ENCODE results near the gene PDE6B.

DNA sequence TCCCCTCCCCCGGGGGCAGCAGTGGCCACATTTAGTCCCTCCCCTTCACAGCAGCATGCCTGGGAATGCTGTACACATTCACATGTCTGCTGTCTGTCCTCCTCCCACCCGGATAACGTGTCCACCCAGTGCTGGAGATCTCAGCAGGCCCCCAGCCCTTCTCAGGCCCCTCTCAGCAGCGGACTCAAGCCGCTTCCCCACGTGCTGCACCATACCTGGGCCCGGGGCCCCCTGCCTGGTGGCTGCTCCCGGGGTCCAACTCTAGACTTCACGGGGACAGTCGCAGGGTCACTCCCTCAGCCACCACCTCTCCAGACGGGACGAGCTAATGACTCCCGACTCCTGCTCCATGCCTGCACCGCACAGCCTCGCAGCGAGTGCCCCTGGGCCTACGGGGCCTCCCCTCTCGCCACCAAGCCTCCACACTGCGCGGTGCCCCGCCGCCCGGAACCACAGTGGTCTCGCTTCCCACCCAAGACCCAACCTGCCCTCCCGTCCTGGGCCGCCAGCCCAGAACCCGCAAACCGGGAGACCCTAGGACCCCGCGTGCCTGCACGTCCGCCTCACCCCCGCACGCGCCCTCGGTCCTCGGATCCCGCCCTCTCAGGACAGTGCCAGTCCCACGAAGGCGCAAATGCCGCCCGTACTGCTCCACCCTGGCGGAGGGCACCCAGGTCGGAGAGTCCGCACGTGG, 79.0 kb downstream of the PDE6B start:
- TF ChIP-seq, protein P1, sequence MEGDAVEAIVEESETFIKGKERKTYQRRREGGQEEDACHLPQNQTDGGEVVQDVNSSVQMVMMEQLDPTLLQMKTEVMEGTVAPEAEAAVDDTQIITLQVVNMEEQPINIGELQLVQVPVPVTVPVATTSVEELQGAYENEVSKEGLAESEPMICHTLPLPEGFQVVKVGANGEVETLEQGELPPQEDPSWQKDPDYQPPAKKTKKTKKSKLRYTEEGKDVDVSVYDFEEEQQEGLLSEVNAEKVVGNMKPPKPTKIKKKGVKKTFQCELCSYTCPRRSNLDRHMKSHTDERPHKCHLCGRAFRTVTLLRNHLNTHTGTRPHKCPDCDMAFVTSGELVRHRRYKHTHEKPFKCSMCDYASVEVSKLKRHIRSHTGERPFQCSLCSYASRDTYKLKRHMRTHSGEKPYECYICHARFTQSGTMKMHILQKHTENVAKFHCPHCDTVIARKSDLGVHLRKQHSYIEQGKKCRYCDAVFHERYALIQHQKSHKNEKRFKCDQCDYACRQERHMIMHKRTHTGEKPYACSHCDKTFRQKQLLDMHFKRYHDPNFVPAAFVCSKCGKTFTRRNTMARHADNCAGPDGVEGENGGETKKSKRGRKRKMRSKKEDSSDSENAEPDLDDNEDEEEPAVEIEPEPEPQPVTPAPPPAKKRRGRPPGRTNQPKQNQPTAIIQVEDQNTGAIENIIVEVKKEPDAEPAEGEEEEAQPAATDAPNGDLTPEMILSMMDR (IDR thresholded peaks at IDR 0.05), result no peak
- TF ChIP-seq PHF8 (IDR thresholded peaks at IDR 0.05; ENCODE audit: borderline replicate concordance, low read depth), result no peak
- no peak for TF ChIP-seq ESRRA (IDR thresholded peaks at IDR 0.05; ENCODE audit: borderline replicate concordance, low read length)
- no peak for TF ChIP-seq POLR2A (IDR thresholded peaks at IDR 0.05; ENCODE audit: low read length)
- TF ChIP-seq, protein P2, sequence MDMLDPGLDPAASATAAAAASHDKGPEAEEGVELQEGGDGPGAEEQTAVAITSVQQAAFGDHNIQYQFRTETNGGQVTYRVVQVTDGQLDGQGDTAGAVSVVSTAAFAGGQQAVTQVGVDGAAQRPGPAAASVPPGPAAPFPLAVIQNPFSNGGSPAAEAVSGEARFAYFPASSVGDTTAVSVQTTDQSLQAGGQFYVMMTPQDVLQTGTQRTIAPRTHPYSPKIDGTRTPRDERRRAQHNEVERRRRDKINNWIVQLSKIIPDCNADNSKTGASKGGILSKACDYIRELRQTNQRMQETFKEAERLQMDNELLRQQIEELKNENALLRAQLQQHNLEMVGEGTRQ (IDR thresholded peaks at IDR 0.05), result no peak
- no peak for TF ChIP-seq RFX5 (IDR thresholded peaks at IDR 0.05)
- no peak for TF ChIP-seq RAD21 (conservative IDR thresholded peaks at IDR 0.05 in 1 of 2, IDR thresholded peaks at IDR 0.05 in 1 of 2)
- TF ChIP-seq RCOR1 (IDR thresholded peaks at IDR 0.05; ENCODE audit: low read depth, low read length), result no peak
- no peak for TF ChIP-seq GATA3 (IDR thresholded peaks at IDR 0.05; ENCODE audit: borderline replicate concordance)
- no peak for TF ChIP-seq EHMT2 (IDR thresholded peaks at IDR 0.05; ENCODE audit: low read depth)
- no peak for TF ChIP-seq TFCP2L1 (CRISPR knock-in tag; IDR thresholded peaks at IDR 0.05)
- TF ChIP-seq HMGXB4 (CRISPR knock-in tag; IDR thresholded peaks at IDR 0.05; ENCODE audit: borderline replicate concordance), result no peak
- TF ChIP-seq, protein P3, sequence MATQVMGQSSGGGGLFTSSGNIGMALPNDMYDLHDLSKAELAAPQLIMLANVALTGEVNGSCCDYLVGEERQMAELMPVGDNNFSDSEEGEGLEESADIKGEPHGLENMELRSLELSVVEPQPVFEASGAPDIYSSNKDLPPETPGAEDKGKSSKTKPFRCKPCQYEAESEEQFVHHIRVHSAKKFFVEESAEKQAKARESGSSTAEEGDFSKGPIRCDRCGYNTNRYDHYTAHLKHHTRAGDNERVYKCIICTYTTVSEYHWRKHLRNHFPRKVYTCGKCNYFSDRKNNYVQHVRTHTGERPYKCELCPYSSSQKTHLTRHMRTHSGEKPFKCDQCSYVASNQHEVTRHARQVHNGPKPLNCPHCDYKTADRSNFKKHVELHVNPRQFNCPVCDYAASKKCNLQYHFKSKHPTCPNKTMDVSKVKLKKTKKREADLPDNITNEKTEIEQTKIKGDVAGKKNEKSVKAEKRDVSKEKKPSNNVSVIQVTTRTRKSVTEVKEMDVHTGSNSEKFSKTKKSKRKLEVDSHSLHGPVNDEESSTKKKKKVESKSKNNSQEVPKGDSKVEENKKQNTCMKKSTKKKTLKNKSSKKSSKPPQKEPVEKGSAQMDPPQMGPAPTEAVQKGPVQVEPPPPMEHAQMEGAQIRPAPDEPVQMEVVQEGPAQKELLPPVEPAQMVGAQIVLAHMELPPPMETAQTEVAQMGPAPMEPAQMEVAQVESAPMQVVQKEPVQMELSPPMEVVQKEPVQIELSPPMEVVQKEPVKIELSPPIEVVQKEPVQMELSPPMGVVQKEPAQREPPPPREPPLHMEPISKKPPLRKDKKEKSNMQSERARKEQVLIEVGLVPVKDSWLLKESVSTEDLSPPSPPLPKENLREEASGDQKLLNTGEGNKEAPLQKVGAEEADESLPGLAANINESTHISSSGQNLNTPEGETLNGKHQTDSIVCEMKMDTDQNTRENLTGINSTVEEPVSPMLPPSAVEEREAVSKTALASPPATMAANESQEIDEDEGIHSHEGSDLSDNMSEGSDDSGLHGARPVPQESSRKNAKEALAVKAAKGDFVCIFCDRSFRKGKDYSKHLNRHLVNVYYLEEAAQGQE (IDR thresholded peaks at IDR 0.05), result no peak
